Measurements from ENCODE around the gene ARHGAP4.
A peak's percentile ranks its signal among the peaks of the same experiment; 100 is the strongest.

ARHGAP4 gene

GRCh38 chrX:153877571-153878261 lies 48.3 kb downstream of the ARHGAP4 start:
- DNase-seq: no peak

- DNase-seq: no peak
Measured at GRCh38 chrX:153876112-153876491, 50.0 kb downstream of the ARHGAP4 start.

- DNase-seq: peak; percentile 66
Measured at GRCh38 chrX:153875391-153876111, 50.5 kb downstream of the ARHGAP4 start.

GRCh38 chrX:153874366-153875125 lies 51.5 kb downstream of the ARHGAP4 start:
- DNase-seq: no peak

GRCh38 chrX:153874085-153874365 lies 52.0 kb downstream of the ARHGAP4 start:
- no peak for DNase-seq

GRCh38 chrX:153873282-153874084 lies 52.6 kb downstream of the ARHGAP4 start:
- DNase-seq: no peak

GRCh38 chrX:153871946-153872878 lies 53.9 kb downstream of the ARHGAP4 start:
- no peak for DNase-seq

GRCh38 chrX:153871451-153871850 lies 54.6 kb downstream of the ARHGAP4 start:
- no peak for DNase-seq

- no peak for DNase-seq
Measured at GRCh38 chrX:153870791-153871360, 55.2 kb downstream of the ARHGAP4 start.

GRCh38 chrX:153870288-153870690 lies 55.8 kb downstream of the ARHGAP4 start:
- no peak for DNase-seq

GRCh38 chrX:153869473-153870287 lies 56.4 kb downstream of the ARHGAP4 start:
- DNase-seq: no peak

- no peak for DNase-seq
Measured at GRCh38 chrX:153868576-153869472, 57.2 kb downstream of the ARHGAP4 start.

GRCh38 chrX:153867671-153868070 lies 58.4 kb downstream of the ARHGAP4 start:
- DNase-seq: no peak

GRCh38 chrX:153867139-153867538 lies 58.9 kb downstream of the ARHGAP4 start:
- no peak for DNase-seq

GRCh38 chrX:153866302-153867019 lies 59.6 kb downstream of the ARHGAP4 start:
- DNase-seq: no peak

- no peak for DNase-seq
Measured at GRCh38 chrX:153865685-153866084, 60.4 kb downstream of the ARHGAP4 start.

- no peak for DNase-seq
Measured at GRCh38 chrX:153865321-153865580, 60.8 kb downstream of the ARHGAP4 start.

- no peak for DNase-seq
Measured at GRCh38 chrX:153864561-153865320, 61.3 kb downstream of the ARHGAP4 start.
